Measurements from ENCODE around the gene FCER1G. TPM values are rescaled to one million over a fixed set of nuclear protein-coding genes. Genes with fewer than 3 reads are reported as not detected.

FCER1G gene
- total and polyA plus RNA-seq, 10 donors: 148 to 402 (median 243) TPM

DNA sequence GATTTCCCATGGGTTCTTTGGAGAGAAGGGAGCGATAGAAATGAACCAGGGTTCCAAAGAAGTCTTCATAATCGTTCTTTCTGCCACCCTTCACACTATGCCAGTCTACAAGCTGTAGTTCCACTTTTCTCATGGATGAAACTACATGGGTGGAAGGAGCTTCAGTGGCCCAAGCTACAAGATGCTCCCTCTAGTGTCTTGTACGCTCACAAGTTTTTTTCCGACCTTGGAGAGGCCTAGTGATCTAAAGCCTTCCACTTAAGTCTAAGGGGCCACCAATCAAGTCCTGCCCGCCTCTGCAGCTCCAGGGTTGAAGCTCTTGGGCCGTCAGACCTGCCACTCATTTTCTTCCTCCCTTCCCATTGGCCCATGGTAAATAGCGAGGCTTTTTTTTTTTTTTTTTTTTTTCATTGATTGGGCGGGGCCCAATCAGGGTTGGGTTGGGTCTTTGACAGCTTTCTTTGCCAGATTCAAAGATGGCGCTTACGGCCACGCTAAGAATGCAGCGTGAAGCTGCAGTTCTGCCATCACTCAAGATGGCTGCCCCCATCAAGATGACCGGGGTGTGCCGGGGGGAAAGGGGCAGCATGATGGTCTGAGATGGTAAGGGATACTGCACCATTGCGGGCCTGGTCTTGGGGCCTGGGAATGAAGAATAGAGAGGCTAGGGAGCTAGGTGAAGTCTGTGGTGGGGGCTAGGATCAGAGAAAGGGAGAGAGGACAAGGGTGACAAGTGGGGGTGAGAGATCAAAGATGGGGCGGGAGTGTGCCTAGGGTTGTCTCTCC lies 10.6 kb downstream of the FCER1G start, which contains the start of gene TOMM40L:
TSS of gene TOMM40L (plus strand) at position 527 of the 786 bp plus-strand sequence. CDS start 430 bp downstream, outside the sequence.
- DNase-seq: peak; percentile 94
- Histone ChIP-seq H3K27me3 (replicated peaks in 1 of 7) (peaks cover 0 to 20% (median 0%) of the 10 kb centered on the region in 7 donors), H3K4me3 (peak within 1 kb of the TSS; percentile 42 to 93 (median 68)), H3K9me3 (no peaks in the 10 kb centered on the region), H3K36me3 (peaks cover 0 to 28% (median 18%) of the 10 kb centered on the region in 6 donors), H3K4me1 (peaks cover 22 to 42% (median 30%) of the 10 kb centered on the region in 6 donors), H3K27ac (peak within 1 kb of the TSS; percentile 50 to 85 (median 71))
- TF ChIP-seq POLR2AphosphoS5 (IDR thresholded peaks at IDR 0.05): peak in 2 of 3 donors; percentile 69 to 71
- TF ChIP-seq, protein P1, sequence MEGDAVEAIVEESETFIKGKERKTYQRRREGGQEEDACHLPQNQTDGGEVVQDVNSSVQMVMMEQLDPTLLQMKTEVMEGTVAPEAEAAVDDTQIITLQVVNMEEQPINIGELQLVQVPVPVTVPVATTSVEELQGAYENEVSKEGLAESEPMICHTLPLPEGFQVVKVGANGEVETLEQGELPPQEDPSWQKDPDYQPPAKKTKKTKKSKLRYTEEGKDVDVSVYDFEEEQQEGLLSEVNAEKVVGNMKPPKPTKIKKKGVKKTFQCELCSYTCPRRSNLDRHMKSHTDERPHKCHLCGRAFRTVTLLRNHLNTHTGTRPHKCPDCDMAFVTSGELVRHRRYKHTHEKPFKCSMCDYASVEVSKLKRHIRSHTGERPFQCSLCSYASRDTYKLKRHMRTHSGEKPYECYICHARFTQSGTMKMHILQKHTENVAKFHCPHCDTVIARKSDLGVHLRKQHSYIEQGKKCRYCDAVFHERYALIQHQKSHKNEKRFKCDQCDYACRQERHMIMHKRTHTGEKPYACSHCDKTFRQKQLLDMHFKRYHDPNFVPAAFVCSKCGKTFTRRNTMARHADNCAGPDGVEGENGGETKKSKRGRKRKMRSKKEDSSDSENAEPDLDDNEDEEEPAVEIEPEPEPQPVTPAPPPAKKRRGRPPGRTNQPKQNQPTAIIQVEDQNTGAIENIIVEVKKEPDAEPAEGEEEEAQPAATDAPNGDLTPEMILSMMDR (IDR thresholded peaks at IDR 0.05 in 8 of 11, conservative IDR thresholded peaks at IDR 0.05 in 3 of 11): peak; percentile 22 to 75 (median 64)
- no peak for TF ChIP-seq POLR2A (IDR thresholded peaks at IDR 0.05)
- intact Hi-C loops (cut with DNase I; ENCODE audit: low total_unique reads): loop anchor here (5.0 kb wide), 2 partner anchors 72 to 147 kb away; no protein-coding TSS in a partner anchor
- 5 to 6% (median 5%) methylated on average over 16 of the region's 16 CpGs for WGBS, 5 donors

DNA sequence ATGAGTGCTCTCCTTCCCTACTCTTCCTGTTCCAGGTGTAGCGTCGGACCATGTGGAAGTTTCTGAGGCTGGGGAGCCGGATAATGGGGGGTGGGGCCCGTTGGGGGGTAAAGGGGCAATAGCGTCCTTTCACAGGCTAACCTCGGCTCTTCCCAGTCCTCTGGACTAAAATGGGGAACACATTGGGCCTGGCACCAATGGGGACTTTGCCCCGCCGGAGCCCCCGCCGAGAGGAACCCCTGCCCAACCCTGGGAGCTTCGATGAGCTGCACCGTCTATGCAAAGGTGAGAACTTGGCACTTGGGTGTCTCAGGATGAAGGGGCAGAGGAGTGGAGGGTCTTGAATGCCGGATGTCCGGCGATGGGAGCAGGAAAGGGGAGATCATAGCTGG lies 11.2 kb downstream of the FCER1G start:
- Histone ChIP-seq H3K4me3 (peak overlapping the region; percentile 42 to 93 (median 68)), H3K4me1 (peaks cover 22 to 42% (median 30%) of the 10 kb centered on the region in 6 donors), H3K36me3 (peaks cover 0 to 34% (median 18%) of the 10 kb centered on the region in 6 donors), H3K27me3 (replicated peaks in 1 of 7) (peaks cover 0 to 15% (median 0%) of the 10 kb centered on the region in 7 donors), H3K9me3 (no peaks in the 10 kb centered on the region), H3K27ac (peak overlapping the region in 5 of 8 donors; percentile 69 to 85 (median 79))
- peak; percentile 79 for DNase-seq
- WGBS, 5 donors: 4 to 8% (median 8%) methylated on average over 14 to 15 of the region's 15 CpGs
- intact Hi-C loops (cut with DNase I; ENCODE audit: low total_unique reads): loop anchor here (5.0 kb wide), 2 partner anchors 71 to 146 kb away; no protein-coding TSS in a partner anchor
- TF ChIP-seq POLR2AphosphoS5 (IDR thresholded peaks at IDR 0.05): no peak
- TF ChIP-seq, protein P1 (IDR thresholded peaks at IDR 0.05 in 8 of 11, conservative IDR thresholded peaks at IDR 0.05 in 3 of 11): peak in 1 of 11 experiments; percentile 3

DNA sequence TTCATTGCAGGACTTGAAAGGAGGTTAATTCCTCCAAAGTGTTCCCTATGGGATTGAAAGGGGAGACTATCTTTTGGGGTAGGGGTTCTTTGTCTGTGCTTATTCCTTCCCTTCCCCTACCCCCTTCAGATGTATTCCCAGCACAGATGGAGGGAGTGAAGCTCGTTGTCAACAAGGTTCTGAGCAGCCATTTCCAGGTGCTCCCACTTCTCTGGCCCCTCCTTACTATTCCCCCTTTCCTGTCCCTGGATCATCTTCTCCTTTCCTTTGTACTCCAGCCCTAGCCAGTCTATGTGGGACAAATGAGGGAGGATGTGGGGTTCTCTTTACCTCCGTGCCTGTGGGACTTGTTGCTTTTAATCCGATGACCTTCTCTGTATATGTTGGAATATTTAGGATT lies 11.7 kb downstream of the FCER1G start:
- peak overlapping the region in 7 of 8 donors; percentile 42 to 93 (median 69) for H3K4me3 ChIP-seq
- H3K27me3 ChIP-seq (replicated peaks in 1 of 7): peaks cover 0 to 11% (median 0%) of the 10 kb centered on the region in 7 donors
- DNase-seq: no peak
- H3K9me3 ChIP-seq: no peaks in the 10 kb centered on the region
- peaks cover 0 to 34% (median 18%) of the 10 kb centered on the region in 6 donors for H3K36me3 ChIP-seq
- peak overlapping the region in 3 of 8 donors; percentile 79 to 85 (median 81) for H3K27ac ChIP-seq
- intact Hi-C loops (cut with DNase I; ENCODE audit: low total_unique reads): loop anchor here (5.0 kb wide), 2 partner anchors 71 to 146 kb away; no protein-coding TSS in a partner anchor
- 52 to 64% (median 59%) methylated on average over 3 of the region's 3 CpGs for WGBS, 5 donors
- H3K4me1 ChIP-seq: peaks cover 22 to 42% (median 30%) of the 10 kb centered on the region in 6 donors
- TF ChIP-seq, protein P1 (IDR thresholded peaks at IDR 0.05 in 8 of 11, conservative IDR thresholded peaks at IDR 0.05 in 3 of 11): no peak
- TF ChIP-seq POLR2AphosphoS5 (IDR thresholded peaks at IDR 0.05): no peak
- TF ChIP-seq POLR2A (IDR thresholded peaks at IDR 0.05): no peak
